IgD-negative memory B cell (primary cell): ENCODE data around the gene ZNF565. TPM values are rescaled to one million over a fixed set of nuclear protein-coding genes. Genes with fewer than 3 reads are reported as not detected.
"Not testable (repeated sequence)": the region's sequence is repeated elsewhere in the genome, so short reads cannot be mapped to it uniquely, and the experiment has no call there.

Experiments
- H3K27ac Mint-ChIP-seq, 3 donors: one replicate each; pipeline ENCODE4 v1.8.0; 2020 to 2022; ENCODE audit warnings: mild to moderate bottlenecking in 3 of 3, mixed read lengths in 3 of 3, moderate library complexity in 1 of 3
- H3K27me3 Mint-ChIP-seq: one replicate; pipeline ENCODE4 v1.8.0; 2021; ENCODE audit warnings: mixed read lengths
- H3K36me3 Mint-ChIP-seq: one replicate; pipeline ENCODE4 v1.8.0; 2020; ENCODE audit warnings: mild to moderate bottlenecking, mixed read lengths
- H3K4me1 Mint-ChIP-seq, 3 donors: one replicate each; pipeline ENCODE4 v1.8.0; 2020 to 2022; ENCODE audit warnings: mixed read lengths in 3 of 3, mild to moderate bottlenecking in 1 of 3
- H3K4me3 Mint-ChIP-seq, 4 donors: one replicate each; pipeline ENCODE4 v1.8.0; 2020 to 2022; ENCODE audit warnings: mild to moderate bottlenecking in 4 of 4, mixed read lengths in 4 of 4, moderate library complexity in 3 of 4
- H3K9me3 Mint-ChIP-seq, 3 donors: one replicate each; pipeline ENCODE4 v1.8.0; 2020 to 2021; ENCODE audit warnings: mixed read lengths in 3 of 3, mild to moderate bottlenecking in 1 of 3
- polyA plus RNA-seq: library from polyadenylated mRNA; unstranded; fragments of 300-500 nt; fragmentation: Illumina TruSeq; gene quantifications from one replicate; pipeline ENCODE4 v1.2.3, GENCODE V29; 2021

ZNF565 gene
- polyA plus RNA-seq, 1 donor from 2014 or later: 3.8 TPM

DNA sequence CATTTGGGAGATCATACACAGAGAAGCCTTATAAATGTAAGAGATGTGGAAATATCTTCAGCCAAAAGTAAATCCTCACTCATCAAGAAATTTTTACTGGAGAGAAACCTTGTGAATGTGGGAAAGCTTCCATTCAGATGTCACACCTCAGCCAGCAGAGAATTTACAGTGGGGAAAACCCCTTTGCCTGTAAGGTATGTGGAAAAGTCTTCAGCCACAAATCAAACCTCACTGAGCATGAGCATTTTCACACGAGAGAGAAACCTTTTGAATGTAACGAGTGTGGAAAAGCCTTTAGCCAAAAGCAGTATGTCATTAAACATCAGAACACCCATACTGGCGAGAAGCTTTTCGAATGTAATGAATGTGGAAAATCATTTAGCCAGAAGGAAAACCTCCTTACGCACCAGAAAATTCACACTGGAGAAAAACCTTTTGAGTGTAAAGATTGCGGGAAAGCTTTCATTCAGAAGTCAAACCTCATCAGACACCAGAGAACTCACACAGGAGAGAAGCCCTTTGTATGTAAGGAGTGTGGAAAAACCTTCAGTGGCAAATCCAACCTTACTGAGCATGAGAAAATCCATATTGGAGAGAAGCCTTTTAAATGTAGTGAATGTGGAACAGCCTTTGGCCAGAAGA is 22.0 kb upstream of the ZNF565 start:
- Mint-ChIP-seq H3K36me3 (peaks cover 46% of the 10 kb centered on the region), H3K9me3 (peaks cover 11 to 32% (median 31%) of the 10 kb centered on the region in 3 donors), H3K27ac (no peak overlapping the region), H3K4me1 (no peaks in the 10 kb centered on the region), H3K27me3 (no peaks in the 10 kb centered on the region), H3K4me3 (no peak overlapping the region)

DNA sequence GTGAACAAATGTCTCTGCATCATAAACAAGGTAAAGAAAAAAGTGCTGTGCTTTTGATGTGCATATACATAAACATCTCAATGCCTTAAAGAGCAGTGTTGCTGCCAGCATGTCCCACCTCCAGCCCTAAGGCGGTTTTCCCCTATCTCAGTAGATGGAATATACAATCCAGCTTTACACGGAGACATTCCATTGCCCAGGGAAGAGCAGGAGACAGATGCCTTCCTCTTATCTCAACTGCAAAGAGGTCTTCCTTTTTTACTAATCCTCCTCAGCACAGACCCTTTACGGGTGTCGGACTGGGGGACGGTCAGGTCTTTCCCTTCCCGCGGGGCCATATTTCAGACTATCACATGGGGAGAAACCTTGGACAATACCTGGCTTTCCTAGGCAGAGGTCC is 19.2 kb upstream of the ZNF565 start:
- H3K27ac Mint-ChIP-seq, H3K27me3 Mint-ChIP-seq, H3K4me1 Mint-ChIP-seq, H3K4me3 Mint-ChIP-seq: not testable (repeated sequence)
- H3K9me3 Mint-ChIP-seq: peaks cover 8 to 30% (median 30%) of the 10 kb centered on the region in 3 donors
- peaks cover 57% of the 10 kb centered on the region for H3K36me3 Mint-ChIP-seq

DNA sequence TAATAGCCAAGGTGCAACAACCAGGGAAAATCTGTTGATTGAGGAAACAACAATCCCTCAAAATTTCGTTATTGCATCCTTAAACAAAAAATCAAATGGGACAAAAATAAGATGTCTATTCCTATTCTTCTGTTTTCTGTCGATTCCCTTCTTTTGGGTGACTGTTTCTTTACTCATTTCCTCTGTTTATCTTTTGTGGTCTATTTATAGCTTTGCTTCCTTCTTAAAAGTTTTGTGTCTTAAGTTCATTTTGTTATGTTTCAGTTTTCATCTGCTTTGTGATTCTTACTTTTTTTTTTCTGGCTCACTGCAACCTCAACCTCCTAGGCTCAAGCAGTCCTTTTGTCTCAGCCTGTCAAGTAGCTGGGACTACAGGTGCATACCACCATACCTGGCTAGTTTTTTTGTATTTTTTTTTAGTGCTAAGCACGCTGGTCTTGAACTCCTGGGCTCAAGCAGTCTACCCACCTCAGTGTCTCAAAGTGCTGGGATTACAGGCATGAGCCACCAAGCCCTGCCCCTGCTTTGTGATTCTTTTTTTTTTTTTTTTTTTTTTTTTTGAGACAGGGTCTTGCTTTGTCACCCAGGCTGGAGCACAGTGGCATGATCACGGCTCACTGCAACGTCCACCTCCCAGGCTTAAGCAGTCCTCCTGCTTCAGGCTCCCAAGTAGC is 10.9 kb upstream of the ZNF565 start:
- Mint-ChIP-seq H3K4me3 (no peak overlapping the region), H3K36me3 (peaks cover 39% of the 10 kb centered on the region), H3K9me3 (peaks cover under 1 to 3% (median 2%) of the 10 kb centered on the region in 3 donors), H3K27ac (no peak overlapping the region), H3K4me1 (peaks cover 19 to 22% (median 19%) of the 10 kb centered on the region in 3 donors), H3K27me3 (no peaks in the 10 kb centered on the region)

DNA sequence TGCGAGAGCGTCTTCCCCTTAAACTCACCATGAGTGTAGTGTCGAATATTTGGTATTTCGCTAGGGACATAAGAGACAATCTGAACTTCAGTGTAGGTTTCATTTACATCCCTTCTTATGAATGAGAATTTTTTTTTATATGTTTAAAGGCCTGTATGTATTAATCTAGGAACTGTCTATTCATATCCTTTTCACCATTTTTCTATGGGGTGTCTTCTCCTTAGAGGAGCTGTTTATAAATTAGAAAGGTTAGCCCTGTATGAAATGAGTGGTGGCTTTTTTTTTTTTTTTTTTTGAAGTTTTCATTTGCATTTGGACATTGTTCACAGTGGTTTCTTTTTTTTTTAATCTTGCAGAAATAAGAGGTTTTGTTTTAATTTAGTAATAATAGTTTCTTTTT is 8.0 kb upstream of the ZNF565 start:
- Mint-ChIP-seq H3K4me1 (peaks cover 25 to 31% (median 30%) of the 10 kb centered on the region in 3 donors), H3K9me3 (no peaks in the 10 kb centered on the region), H3K36me3 (peaks cover 30% of the 10 kb centered on the region), H3K27me3 (no peaks in the 10 kb centered on the region), H3K27ac (no peak overlapping the region), H3K4me3 (peak overlapping the region in 1 of 4 donors; percentile 43)

DNA sequence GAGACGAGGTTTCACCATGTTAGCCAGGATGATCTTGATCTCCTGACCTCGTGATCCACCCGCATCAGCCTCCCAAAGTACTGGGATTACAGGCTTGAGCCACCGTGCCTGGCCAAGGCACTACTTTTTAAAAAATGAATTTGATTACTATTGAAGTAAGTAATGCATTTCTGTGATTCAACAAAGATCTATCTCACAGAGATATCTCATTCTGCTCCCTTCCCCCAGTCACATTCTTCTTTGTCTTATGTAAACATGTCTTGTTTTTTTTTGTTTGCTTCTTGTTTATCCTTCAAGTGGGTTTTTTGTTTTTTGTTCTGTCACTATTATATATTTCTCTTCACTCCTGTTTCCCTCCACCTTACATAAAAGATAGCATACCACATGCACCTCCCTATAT is 7.0 kb upstream of the ZNF565 start:
- peaks cover 30 to 34% (median 30%) of the 10 kb centered on the region in 3 donors for H3K4me1 Mint-ChIP-seq

DNA sequence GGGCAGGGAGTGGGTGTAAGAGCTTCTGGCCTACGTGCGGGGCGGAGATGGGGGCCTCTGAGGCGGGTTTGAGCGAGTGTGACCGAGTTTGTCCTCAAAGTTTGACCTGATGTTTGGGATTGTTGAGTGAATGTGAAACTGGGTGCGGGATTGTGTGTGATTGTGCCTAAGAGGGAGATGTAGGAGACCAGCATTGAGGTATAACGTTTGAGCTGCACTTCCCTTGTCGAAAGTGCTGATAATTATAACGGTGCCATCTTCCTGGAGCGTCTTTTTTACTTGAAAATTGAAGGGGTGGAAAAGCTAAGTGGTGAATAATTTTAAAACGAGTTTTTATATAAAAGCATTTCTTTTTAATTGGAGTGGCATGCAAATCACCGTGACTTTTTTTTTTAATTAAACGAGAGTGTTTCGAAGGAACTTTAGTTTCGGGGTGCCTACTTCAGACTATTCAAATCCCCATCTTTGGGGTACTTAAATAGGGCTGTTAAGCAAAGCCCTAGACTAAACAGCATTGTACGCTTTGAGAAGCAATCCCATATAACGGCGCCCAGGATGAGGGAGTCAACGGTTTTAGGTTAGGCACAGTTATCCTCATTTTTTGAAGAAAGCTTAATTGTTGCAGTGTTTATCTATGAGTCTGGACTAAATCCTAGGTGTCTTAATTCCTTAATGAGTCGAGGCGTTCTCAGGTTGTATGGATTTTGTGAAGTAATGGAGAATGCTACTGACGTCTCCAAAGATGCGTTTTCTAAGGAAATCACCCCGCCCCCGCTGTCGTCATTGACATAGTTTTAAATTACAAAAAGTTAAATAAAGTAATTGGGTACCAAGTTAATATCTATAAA is 1.0 kb upstream of the ZNF565 start:
- peaks cover 9 to 20% (median 15%) of the 10 kb centered on the region in 3 donors for H3K4me1 Mint-ChIP-seq
- no peaks in the 10 kb centered on the region for H3K27me3 Mint-ChIP-seq
- H3K36me3 Mint-ChIP-seq: peaks cover 12% of the 10 kb centered on the region
- no peak overlapping the region for H3K4me3 Mint-ChIP-seq
- H3K9me3 Mint-ChIP-seq: no peaks in the 10 kb centered on the region
- H3K27ac Mint-ChIP-seq: no peak overlapping the region

More for the DNA sequence above, 7.0 kb upstream of the ZNF565 start:
- Mint-ChIP-seq H3K36me3 (peaks cover 29% of the 10 kb centered on the region), H3K27me3 (no peaks in the 10 kb centered on the region), H3K9me3 (no peaks in the 10 kb centered on the region), H3K4me3 (peak overlapping the region in 2 of 4 donors; percentile 38 to 53), H3K27ac (peak overlapping the region in 1 of 3 donors; percentile 31)

DNA sequence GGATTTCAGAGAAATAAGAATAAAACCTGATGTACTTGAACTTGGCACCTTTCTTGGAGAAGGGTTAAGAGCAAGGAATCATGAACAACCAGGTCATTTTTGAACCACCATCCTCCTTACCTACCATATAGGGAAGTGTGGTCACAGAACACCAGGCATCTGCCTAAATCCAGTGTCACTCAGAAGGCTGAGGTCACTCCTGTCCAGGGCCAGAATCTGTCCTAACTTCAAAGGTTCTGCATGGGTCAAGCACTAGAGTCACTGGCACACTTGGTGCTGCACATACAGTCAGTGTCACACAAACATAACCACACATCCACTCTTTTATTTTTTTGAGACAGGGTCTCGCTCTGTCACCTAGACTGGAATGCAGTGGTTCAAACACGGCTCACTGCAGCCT is 1.6 kb downstream of the ZNF565 start:
- Mint-ChIP-seq H3K4me3 (peak overlapping the region in 2 of 4 donors; percentile 16 to 37), H3K27me3 (no peaks in the 10 kb centered on the region), H3K36me3 (peaks cover 4% of the 10 kb centered on the region), H3K27ac (peak overlapping the region in 1 of 3 donors; percentile 71), H3K9me3 (no peaks in the 10 kb centered on the region), H3K4me1 (peaks cover 3 to 11% (median 10%) of the 10 kb centered on the region in 3 donors)

DNA sequence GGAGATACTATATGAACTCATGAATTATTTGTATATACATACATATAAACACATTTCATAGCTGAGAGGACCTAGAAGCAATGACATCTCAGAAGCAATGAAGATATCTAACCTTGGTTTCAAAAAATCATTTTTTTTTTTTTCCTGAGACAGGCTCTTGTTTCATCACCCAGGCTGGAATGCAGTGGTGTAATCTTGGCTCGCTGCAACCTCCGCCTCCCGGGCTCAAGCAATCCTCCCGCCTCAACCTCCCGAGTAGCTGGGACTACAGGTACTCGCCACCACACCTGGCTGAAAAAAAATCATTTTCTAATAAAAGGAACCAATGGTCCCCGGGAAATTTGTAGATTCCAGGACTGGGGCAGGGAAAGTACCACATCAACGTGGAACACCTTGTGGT is 4.0 kb downstream of the ZNF565 start:
- Mint-ChIP-seq H3K36me3 (peaks cover 2% of the 10 kb centered on the region), H3K27me3 (no peaks in the 10 kb centered on the region), H3K9me3 (no peaks in the 10 kb centered on the region), H3K4me1 (peaks cover 8 to 11% (median 9%) of the 10 kb centered on the region in 3 donors), H3K4me3 (no peak overlapping the region), H3K27ac (no peak overlapping the region)

DNA sequence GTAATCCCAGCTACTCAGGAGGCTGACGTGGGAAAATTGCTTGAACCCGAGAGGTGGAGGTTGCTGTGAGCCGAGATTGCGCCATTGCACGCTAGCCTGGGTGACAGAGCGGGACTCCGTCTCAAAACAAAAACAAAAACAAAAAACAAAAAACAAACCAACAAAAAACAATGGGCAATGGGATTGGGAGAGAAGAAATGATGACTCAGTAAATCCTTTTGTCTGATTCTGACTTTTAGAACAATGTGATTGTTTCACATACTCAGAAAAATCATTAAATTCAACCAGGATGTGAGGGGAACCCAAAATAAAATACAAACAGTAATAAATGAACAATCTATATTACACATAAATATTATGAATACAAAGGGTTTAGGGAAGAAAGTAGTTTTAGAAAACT is 5.1 kb downstream of the ZNF565 start:
- peaks cover 2% of the 10 kb centered on the region for H3K36me3 Mint-ChIP-seq
- H3K27ac Mint-ChIP-seq: no peak overlapping the region
- H3K4me3 Mint-ChIP-seq: no peak overlapping the region

DNA sequence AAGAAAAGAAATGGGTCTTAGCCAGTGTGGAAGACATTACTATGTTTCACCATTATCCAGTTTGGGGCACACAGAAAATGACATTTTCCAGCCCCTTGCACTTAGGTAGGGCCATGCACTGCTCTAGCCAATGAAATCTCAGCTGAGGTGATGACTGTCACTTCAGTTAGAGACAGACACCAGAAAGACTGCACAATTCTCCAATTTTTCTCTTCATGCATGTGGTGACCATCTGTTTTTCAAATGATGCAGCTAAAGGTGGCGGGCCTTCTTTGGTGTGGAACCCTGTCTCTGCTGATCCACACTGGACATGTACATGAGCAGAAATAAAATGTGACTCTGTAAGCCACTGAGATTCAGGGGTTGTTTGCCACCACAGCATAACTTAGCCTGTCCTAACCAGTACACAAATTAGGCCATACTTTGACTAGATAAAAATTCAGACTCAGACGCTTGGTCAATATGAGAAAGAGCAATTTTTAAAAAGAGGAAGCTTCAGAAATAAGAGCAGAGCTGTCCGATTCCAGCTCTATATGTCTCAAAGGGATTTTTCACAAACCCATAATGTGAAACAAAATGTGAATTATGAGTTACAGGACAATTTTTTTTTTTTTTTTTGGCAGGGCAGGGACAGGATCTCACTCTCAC is 6.7 kb downstream of the ZNF565 start:
- Mint-ChIP-seq H3K4me1 (peaks cover 9 to 11% (median 10%) of the 10 kb centered on the region in 3 donors), H3K27ac (peak overlapping the region; percentile 43 to 66 (median 50)), H3K36me3 (peaks cover 2% of the 10 kb centered on the region), H3K4me3 (peak overlapping the region in 1 of 4 donors; percentile 72), H3K9me3 (no peaks in the 10 kb centered on the region), H3K27me3 (no peaks in the 10 kb centered on the region)

More for the DNA sequence above, 5.1 kb downstream of the ZNF565 start:
- Mint-ChIP-seq H3K27me3 (no peaks in the 10 kb centered on the region), H3K4me1 (peaks cover 8 to 11% (median 11%) of the 10 kb centered on the region in 3 donors), H3K9me3 (no peaks in the 10 kb centered on the region)

DNA sequence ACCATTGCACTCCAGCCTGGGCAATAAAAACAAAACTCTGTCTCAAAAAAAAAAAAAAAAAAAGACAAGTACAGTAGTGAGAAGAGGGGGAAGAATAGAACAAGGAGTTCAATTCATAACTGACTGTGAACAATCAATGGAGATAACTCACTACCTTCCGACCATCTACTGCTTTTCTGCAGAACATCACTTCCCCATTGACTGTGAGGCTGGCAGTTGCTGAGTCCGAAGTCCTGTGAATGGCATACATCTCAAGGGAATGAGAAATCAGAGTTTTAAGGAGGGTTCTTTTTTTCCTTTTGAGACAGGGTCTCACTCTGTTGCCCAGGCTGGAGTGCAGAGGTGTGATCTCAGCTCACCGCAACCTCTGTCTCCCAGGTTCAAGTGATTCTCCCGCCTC is 11.2 kb downstream of the ZNF565 start:
- Mint-ChIP-seq H3K4me3 (peak overlapping the region in 2 of 4 donors; percentile 12 to 22), H3K27me3 (no peaks in the 10 kb centered on the region), H3K27ac (no peak overlapping the region), H3K9me3 (no peaks in the 10 kb centered on the region), H3K36me3 (peaks cover 6% of the 10 kb centered on the region), H3K4me1 (peaks cover 9 to 12% (median 11%) of the 10 kb centered on the region in 3 donors)

DNA sequence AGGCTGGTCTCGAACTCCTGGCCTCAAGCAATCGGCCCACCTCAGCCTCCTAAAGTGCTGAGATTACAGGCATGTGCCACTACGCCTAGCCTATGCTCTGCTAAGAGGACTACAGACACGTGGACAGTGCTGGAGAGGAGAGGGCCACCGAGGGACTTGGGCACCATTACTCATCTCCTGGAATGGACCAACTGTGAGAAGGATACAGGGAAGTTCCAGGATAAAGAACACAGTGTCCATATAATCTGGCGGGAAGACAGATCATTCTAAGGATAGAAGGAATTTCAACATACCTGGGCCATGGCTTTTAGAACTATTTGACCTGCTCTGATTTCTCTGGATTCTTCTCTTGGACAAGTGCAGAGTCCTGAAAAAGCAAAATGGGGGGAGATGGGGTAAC is 12.8 kb downstream of the ZNF565 start:
- no peaks in the 10 kb centered on the region for H3K9me3 Mint-ChIP-seq
- no peak overlapping the region for H3K4me3 Mint-ChIP-seq
- H3K27me3 Mint-ChIP-seq: no peaks in the 10 kb centered on the region
- peaks cover 8% of the 10 kb centered on the region for H3K36me3 Mint-ChIP-seq
- peaks cover 0 to 9% (median 3%) of the 10 kb centered on the region in 3 donors for H3K4me1 Mint-ChIP-seq
- no peak overlapping the region for H3K27ac Mint-ChIP-seq

DNA sequence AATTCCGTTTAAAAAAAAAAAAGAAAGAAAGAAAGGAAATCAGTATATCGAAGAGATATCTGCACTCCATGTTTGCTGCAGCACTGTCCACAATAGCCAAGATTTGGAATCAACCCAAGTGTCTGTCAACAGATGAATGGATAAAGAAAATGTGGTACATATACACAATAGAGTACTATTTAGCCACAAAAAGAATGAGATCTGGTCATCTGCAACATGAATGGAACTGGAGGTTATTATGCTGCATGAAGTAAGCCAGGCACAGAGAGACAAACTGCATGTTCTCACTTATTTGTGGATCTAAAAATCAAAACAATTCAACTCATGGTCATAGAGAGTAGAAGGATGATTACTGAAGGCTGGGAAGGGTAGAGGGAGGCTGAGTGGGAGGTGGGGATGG is 16.3 kb downstream of the ZNF565 start:
- Mint-ChIP-seq H3K36me3 (peaks cover 13% of the 10 kb centered on the region), H3K4me3 (no peak overlapping the region), H3K9me3 (no peaks in the 10 kb centered on the region), H3K4me1 (peaks cover 2 to 8% (median 5%) of the 10 kb centered on the region in 3 donors), H3K27me3 (no peaks in the 10 kb centered on the region), H3K27ac (no peak overlapping the region)

DNA sequence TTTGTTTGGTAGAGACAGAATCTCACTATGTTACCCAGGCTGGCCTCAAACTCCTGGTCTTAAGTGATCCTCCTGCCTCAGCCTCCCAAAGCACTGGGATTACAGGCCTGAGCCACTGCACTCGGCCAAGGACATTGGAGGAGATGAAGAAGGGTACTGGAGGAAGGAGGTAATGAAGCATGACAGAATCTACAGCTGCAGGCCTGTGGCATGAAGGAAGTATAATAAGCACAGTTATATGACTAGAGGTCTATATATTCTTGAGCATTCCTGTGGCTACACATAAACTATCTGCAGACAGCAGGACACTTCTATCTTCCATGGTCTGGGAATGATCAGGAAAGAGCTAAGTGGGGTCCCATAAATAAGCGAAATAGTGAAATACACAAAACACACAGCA is 18.2 kb downstream of the ZNF565 start:
- H3K9me3 Mint-ChIP-seq: no peaks in the 10 kb centered on the region
- no peak overlapping the region for H3K27ac Mint-ChIP-seq
- H3K4me1 Mint-ChIP-seq: peaks cover 2 to 5% (median 5%) of the 10 kb centered on the region in 3 donors
- no peak overlapping the region for H3K4me3 Mint-ChIP-seq
- no peaks in the 10 kb centered on the region for H3K27me3 Mint-ChIP-seq
- peaks cover 9% of the 10 kb centered on the region for H3K36me3 Mint-ChIP-seq

DNA sequence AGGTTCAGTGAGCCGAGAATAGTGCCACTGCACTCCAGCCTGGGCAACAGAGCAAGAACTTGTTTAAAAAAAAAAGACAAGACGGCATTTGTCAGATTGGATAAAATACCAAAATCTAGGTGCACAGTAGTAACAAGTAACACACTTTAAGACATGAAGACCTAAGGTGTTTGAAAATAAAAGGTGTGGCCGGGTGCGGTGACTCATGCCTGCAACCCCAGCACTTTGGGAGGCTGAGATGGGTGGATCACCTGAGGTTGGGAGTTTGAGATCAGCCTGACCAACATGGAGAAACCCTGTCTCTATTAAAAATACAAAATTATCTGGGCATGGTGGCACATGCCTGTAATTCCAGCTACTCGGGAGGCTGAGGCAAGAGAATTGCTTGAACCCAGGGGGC is 27.7 kb downstream of the ZNF565 start:
- not testable (repeated sequence) for H3K36me3 Mint-ChIP-seq, H3K4me1 Mint-ChIP-seq, H3K4me3 Mint-ChIP-seq, H3K9me3 Mint-ChIP-seq, H3K27me3 Mint-ChIP-seq, H3K27ac Mint-ChIP-seq
